SHP77 treated with DMSO at 0.1 percent for 48 hours (cell line): ENCODE data around the gene SHROOM2.

Experiments used
- DNase-seq: peaks from one replicate; lab custom pipeline; 2025; lab: John Stamatoyannopoulos, UW

Gene SHROOM2

DNA sequence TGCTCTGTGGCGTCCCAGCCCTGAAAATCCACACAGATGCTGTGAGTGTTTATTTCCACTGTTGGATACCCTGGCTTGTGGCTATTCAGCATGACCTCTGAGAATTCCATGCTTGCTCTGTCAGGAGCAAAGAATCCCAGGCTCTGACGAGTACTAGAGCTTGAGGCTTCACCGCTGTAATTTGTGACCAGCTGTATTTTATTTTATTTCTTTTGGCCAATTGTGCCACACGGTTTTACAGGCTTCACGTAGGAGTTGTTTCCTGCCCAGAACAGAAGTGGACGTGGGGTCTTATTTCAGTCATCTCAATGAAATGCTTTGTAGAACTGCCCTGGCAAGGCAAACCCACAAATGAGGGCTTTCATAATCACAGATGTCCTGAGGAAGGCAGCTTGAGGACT, 111.5 kb downstream of the SHROOM2 start:
- no peak for DNase-seq

DNA sequence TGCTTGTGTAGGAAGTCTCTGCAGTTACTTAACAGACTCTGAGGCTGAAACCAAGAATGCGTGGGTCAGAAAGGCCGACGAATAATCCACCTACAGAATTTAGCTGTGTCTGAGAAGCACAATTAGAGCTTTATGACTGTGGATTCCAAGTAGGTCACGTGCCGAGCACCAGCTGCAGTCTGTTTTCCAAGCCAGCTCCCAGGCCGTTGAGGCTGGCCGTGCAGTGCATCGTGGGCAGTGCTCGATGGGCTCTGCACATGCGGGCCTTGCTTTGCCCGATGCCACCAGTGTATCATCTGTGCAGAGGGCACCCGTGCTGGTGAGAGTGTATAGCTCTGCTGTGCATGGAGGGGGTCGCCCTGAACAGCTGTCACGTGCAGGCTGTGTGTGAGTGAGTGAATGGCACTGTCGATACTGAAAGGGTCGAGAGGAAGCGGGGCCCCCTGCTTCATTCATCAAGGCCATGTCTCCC, 113.4 kb downstream of the SHROOM2 start:
- no peak for DNase-seq

DNA sequence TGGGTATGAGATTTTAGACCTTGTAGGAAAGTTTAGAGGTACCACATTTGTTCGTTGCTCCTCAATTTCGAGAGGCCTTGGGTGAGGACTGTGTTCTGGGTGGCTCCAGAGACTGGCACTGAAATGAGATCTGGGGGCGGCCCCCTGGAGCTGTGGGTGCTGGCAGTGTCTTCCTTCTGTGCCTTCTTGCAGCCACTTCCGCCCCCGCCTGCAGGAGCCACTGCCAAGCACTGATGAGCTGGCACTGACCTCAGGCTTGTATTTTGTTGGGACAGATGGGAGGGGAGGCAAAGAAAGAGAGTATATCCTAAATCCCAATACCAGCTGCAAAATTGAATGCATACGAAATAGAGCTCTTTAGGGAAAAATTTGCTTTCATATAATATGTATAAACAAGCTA, 116.4 kb downstream of the SHROOM2 start:
- DNase-seq, result no peak

DNA sequence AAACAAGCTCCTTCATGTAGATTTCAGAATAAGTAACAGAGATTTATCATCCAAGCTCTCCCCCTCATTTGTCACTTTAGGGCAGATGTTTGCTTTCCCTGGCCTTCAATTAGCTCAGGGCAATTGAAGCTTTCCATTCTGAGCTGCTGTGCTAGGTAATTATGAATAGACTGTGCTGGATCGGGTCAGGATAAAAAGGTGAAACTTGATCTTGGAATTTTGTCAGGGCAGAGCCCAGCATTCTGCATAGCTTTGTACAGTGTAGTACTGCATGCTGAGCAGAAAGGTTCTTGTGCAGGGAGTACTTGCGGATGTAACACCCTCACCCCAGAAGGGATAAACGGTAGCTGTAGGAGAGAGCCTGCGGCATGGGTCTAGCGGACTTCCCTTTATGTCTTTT, 116.9 kb downstream of the SHROOM2 start:
- DNase-seq, result no peak

DNA sequence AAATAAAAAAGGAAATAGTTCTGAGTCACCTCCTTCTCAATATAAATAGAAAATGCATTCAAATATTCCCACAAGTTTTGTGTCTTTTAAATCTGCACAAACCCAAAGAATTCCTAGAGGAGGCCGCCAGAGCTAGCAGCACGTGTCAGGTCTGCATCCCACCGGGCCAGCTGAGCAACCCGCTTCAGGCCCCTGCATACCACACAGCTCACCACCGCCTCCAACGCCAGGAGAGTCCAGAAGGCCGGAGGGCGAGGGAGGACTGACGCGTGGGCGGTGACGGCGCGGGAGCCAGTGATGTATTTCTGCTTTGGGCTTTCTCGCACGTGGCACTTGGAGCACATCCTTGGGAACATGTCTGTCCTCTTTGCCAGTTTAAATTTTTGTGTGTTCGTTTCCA, 119.1 kb downstream of the SHROOM2 start:
- no peak for DNase-seq

DNA sequence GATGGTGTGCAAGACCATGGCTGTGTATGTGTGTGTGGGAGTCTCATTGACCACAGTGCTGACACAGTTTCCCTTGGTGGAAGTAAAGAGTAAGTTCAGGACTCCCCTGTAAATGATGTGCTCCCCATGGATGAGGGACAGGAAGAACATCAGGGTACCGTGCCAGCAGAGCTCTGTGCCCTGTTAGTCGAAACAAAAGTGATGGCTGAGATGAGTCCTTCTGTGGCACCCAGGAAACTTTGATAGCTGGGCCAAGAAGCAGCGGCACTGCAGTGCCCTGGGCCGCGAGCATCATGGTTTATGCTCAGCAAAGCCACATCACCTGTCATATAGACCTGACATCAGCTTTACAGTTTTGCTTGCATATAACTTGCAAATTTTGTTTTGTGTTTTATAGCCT, 119.5 kb downstream of the SHROOM2 start:
- DNase-seq, result no peak

DNA sequence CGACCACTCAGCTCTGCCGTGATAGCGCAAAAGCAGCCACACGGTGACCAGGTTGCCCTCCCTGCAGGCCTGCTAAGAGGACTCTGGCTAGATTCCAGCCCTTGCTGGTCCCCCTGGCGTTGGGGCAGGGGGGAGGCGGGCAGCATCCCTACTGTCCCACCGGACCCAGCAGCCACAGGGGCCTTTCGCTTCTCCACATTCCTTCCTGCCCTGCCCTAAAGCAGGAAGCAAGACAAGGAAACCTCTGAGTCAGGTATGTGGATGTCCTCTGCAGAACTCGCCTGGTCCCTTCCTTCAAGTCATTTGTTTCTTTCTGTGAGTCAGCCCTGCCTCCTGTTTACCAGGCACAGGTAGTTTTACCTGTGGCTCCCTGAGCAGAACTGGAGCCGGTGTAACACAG, 120.7 kb downstream of the SHROOM2 start:
- DNase-seq, result no peak

DNA sequence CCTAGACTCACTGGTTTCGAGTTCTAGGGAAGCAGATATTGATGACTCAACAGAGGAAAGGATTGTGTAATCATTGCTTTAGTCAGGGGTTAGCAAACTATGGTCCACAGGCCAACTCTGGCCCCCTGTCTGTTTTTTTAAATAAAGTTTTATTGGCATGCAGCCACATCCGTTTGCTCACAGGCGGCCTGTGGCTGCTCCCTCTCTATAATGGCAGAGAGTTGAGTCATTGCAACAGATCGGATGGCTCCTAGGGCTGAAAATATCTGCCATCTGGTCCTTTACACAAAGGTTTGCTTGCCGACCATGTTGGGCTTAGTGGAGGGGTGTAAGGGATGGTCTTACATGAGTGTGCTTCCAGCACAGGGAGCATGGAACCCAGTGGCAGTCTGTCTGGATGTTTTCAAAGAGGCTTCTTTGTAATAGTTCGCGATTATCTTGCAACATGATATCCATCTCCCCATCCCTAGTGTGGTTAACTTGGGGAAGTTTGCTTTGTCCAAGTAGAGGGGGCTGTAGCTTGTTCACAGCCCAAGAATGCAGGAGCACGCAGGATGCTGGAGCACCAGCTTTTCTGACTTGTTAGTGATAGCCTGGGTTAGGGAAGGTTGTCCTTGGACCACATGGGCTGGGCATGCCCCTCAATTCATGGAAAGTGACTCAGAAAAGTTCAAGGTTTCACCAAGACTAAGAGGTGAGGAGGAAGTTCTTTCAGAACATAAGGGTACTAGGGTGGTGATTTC, 121.6 kb downstream of the SHROOM2 start:
- DNase-seq, result no peak

DNA sequence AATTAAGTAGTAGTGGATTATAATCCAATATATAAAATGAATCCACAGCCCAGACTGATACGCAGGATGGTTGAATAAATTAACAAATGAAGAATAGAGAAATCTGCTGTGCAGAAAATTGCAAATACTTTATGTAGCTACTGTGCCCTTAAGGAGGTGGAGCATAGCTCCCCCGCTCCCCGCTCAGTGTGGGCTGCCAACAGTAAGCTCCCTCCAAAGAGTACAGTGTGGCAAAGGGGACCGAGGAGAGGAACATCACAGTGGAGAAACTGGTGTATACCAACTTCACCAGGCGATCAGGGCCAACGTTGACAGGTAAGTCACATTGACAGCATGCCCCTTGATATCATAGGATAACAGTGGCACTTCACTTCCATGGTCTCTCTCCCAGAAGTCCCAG, 123.0 kb downstream of the SHROOM2 start:
- no peak for DNase-seq

DNA sequence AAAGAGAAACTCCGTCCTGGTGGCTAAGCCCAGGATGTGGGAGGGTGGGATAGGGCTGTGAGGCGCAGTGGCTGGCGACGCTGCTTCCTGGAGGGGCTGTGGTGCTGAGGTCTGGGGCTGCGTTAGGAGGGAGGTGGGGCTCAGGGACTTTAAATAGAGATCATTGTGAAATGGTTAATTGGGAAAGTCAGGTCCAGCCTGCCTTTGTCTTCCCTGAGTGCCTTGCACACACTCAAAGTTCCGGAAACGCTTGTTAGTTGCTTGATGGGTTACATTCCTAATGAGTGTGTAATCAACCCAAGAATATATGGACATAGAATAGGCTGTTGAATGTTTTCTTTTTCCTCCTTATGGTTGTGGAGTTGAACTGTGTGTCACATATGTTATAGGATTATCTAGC, 125.3 kb downstream of the SHROOM2 start:
- no peak for DNase-seq

DNA sequence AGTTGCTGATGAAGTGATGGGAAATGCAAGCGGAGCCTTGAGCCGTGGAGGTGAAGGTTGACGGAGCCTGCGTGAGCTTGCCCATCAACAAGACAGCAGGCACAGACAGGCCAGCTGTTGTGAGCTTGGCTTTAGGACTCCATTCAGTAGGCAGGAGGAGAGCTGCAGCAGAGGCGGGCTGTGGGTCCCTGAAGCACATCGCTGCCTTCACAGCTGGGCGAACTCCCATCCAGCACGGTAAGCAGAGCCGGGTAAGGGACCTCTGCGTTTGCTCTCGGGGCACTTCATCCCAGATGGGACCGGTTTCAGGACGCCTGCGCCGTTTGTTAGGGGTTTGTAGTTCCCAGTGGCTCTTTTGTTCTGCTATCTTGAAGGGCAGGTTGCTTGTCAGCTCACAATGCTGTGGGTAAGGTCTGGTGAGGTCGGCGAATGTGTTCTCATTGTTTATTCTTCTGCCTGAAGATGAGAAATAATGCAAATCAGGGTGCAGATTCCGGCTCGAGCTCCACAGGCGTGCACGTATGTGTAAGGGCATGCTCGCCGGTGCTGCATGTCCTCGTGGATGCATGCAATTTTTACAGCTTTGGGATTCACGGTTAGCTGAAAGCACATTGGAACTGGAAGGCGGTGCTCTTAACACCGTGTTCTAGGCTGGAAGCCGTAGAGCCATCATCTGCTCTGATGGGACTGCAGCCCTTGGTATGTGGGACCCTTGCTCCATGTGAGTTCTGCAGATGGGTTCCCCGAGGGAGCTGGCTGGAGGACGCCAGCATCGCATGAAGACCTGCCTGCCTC, 126.3 kb downstream of the SHROOM2 start:
- DNase-seq, result no peak

DNA sequence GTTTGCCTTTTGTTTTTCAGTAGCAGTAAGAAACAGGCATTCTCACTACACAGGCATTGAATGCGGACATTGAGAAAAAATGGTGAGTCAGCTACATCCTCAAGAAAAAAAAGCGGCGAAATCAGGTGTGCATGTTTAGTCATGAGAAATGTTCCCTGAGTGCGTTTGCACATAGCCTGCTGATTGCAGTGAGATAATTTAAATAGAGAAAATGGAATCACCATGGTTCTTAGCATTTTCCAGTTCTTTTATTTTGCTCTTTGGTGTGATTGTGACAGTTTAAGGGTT, 126.9 kb downstream of the SHROOM2 start:
- no peak for DNase-seq

DNA sequence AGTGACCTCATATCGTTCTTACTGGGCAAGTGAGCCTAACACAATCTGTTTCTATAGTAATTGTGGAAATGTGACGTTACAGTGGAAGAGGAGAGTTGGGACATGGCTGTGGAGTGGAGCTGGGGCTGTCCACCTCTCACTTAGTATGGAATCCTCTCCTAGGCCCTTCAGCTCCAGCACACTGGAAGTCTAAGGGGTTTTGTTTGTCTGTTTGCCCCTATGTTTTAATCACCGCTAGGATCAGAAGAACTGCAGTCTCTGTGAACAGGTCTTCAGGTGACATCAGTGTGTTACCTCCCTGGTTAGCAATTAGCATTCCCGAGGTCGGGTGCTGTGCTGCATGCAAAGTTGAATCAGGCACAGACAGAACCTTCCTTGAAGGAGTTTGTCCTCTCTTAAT, 131.6 kb downstream of the SHROOM2 start:
- DNase-seq, result no peak

DNA sequence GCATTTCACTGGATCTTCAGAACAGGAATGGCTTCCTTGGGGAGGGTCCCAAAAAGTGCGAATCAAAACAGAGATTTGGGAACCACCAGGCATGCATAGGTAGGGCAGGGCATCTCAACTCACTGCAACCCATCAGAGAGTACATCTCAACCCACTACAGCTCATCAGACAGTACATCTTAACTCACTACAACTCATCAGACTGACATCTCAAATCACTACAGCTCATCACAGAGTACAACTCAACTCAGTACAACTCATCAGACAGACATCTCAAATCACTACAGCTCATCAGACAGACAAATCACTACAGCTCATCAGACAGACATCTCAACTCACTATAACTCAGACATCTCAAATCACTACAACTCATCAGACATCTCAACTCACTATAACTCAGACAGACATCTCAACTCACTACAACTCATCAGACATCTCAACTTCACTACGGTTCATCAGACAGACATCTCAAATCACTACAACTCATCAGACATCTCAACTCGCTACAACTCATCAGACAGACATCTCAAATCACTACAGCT, 133.5 kb downstream of the SHROOM2 start:
- DNase-seq, result no peak

DNA sequence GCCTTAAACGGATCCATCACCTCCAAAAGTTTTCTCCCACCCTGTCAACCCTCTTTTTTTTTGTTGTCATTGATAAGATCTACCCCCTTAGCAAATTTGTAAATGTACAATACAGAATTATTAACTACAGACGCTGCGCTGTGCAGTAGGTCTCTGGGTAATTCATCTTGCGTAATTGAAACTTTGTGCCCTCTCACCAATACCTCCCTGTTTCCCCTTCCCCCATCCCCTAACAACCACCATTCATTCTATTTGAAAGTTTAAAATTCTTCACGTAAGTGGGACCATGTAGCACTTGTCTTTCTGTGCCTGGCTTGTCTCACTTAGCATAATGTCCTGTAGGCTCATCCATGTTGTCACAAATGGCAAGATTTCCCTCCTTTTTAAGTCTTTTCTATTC, 135.2 kb downstream of the SHROOM2 start:
- no peak for DNase-seq

DNA sequence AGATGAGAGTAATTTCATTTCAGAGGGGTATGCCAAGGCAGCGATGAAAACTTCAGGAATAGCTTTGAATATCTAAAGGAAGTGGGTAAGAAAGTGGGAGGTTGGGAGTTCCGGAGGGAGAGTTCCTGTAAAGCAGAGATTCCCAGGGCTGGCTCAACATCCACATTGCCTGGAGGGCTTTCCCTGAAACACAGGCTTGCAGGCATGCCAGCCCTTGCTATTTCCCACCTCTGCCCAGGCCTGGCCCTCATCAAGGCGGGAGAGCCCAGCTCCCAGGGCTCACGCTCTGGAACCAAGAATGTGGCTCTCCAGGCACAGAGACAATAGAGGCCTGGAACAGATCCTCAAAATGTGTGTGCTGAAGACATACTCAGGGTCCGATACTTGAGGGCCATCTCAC, 137.1 kb downstream of the SHROOM2 start:
- DNase-seq, result no peak

DNA sequence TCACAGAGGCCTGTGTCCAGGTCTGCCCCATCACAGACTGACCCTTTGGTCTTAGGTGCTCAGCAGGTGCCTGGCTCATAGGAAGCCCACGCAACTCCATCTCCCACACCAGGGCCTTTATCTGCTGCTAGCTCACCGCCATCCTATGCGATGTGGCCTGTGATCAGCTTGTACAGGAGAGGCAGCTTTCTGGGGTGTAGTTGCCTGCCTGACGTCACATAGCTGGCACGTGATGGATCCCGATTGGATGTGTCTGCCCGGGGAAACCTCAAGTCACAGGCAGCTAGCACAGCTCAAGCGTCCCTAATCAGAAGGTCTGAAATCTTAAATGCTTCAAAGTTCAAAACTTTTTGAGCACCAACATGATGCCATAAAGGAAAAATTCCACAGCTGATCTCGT, 139.8 kb downstream of the SHROOM2 start:
- no peak for DNase-seq

DNA sequence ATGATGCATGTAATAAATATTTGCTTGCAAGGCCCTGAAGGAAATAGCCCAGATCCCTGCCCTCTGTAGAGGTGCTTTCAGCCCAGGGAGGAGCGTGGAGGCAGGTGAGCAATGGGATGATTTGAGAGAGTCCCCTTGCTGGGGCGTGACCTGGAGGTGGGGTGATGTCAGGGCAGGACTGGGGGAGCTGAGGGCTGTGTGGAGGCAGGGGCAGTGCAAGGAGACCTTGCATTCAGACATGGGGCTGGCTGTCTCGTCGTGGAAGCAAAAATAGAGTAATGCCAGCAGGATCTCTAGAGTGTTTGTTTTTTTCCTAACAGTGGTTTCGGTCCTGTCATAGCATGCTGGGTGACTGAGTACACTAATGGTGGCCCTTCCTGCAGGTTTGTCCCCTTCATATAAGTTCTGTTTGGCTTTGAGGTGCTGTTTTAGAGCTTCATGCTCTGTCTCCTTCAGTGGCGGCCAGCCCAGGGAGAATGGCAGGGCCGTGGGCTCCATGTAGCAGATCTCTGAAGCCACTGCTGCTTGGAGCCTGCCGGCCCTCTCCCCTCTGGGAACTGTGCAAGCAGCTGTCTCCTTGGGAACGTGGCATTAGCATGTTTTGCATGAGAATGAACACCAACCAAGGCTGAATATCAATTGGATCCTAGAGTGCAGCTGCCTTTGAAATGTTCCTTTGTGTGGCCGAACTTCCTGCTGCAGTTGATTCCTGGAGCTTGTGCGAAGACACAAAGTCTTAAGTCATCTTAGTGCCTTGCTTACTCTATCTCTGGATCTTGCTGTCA, 141.7 kb downstream of the SHROOM2 start:
- no peak for DNase-seq

DNA sequence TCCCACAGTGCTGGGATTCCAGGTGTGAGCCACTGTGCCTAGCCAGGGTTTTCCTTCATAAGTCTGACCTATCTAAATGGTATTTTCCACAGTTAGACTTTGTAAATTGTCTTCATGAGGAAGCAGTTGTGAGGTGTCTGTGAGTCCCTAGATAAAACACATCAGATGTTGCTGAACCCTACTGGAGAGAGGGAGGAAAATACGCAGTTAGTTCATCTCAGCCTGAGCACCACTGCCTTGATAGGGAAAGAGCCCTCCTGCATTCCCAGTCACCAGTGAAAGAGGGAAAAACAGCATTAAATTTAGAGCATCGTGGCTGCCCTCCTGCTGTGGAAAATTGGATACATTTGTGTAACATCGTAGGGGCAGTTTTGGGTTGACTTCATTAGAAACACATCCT, 149.2 kb downstream of the SHROOM2 start:
- DNase-seq, result no peak

DNA sequence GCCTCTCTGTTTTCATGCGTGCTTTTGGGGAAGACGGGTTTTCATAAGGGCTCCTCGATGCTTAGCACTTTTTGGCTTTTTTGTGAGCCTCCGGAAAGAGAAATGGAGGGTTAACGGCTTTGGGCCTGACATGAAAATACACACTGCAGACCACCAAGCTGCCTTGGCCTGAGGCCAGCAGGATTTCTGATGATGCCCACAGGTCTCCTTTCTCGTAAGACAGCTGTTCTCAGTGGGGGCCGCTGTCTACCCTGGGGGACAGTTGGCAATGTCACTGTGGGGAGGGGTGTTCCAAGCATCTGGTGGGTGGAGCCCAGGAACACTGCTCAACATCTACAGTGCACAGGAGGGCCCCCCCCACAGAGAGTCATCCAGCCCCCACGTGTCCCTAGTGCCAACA, 151.5 kb downstream of the SHROOM2 start:
- no peak for DNase-seq

DNA sequence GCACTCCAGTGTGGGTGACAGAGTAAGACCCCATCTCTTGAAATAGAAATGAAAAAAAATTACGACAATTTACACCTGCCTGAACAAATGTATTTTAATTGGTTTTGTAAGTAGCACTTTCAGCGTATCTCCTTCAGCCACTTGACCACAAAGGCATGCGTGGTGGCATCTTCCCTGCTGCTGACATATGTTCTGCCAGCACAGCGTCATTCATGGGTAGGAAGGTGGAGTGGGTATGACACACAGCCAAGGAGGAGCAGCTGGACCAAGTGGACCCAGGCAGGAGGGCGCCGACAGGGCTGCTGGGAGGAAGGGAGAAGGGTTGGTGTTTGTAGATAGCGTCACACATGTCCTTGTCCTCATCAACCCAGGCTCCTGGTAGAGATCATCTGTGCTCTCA, 152.3 kb downstream of the SHROOM2 start:
- no peak for DNase-seq

DNA sequence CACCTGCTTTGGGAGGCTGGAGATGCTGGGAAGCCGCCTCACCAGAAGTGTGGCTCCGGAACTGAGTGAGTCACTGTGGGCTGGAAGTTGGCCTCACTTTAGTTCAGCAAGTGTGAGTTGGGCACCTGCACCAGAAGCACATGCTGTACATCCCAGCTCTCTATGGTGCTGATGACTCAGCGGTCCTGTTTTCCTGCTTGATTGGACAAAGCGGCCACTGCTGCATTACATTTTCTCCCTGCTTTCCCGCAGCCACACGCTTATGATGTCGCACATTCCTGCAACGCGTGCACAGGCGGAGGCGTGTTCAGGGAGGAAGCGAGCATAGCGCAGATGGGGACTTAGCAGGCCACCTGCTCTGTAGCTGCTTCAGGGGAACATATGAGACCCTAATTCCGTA, 154.2 kb downstream of the SHROOM2 start:
- DNase-seq, result no peak

DNA sequence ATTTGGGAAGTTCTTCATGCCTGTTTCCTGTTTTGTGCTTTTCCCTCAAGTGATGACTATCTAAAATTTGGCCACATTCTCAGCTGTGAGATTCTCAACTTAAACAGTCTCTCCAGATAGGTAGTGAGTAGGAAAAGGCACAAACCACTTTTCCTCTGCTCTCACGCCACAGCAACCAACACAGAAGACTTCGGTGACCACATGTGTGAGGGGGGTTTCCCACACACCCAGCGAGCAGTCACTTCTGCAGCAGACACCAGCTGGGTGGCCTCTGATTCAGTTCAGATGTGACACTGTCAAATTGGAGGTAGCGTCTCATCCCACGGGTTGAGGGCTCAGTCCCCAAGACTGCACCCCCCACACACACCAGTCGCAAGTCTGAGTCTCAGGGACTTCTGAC, 155.9 kb downstream of the SHROOM2 start:
- no peak for DNase-seq
